IMR-90 (cell line): ENCODE data around the gene ATG7. TPM values are rescaled to one million over a fixed set of nuclear protein-coding genes. Genes with fewer than 3 reads are reported as not detected.

Experiments
- ATAC-seq: fragments of 200-7000 bp; cut with Tn5 transposase; 2 replicates; pipeline ENCODE4 v1.9.1; 2020; ENCODE audit warnings: low read depth, mild to moderate bottlenecking, moderate library complexity
- BruUV-seq: library from RNA; stranded (reverse); fragments of 400-500 nt; replicated peaks from 2 replicates; lab custom pipeline; 2021; lab: Mats Ljungman, UMichigan
- CTCF ChIA-PET: fragments of 300-600 bp; formaldehyde crosslinking; extraction: SDS; loops from one replicate; lab custom pipeline; 2021; ENCODE audit warnings: antibody characterized with exemption; lab: Yijun Ruan, JAX
- POLR2A ChIA-PET: fragments of 300-600 bp; sonication (Branson Sonifier 250); formaldehyde crosslinking; loops from one replicate; lab custom pipeline; 2022; ENCODE audit warnings: antibody characterized with exemption; ENCODE audit not compliant: unreplicated experiment; lab: Charles Lee
- DNase-seq: peaks from one replicate; pipeline ENCODE4 v3.0.0; 2013
- H2AFZ ChIP-seq: replicated peaks from 2 replicates; pipeline ENCODE3; 2013; ENCODE audit warnings: low read length, mild to moderate bottlenecking; ENCODE audit not compliant: poor library complexity
- H2AK5ac ChIP-seq: 2 replicates; pipeline ENCODE4 v1.6.1; 2013; ENCODE audit warnings: low read depth, low read length, inconsistent platforms
- H2AK9ac ChIP-seq: replicated peaks from 2 replicates; pipeline ENCODE3; 2013; ENCODE audit warnings: mild to moderate bottlenecking, low read depth, low read length, moderate library complexity; ENCODE audit not compliant: poor library complexity
- H2BK120ac ChIP-seq: 2 replicates; pipeline ENCODE4 v1.6.1; 2013; ENCODE audit warnings: low read depth, low read length, inconsistent platforms
- H2BK15ac ChIP-seq: 3 replicates; pipeline ENCODE4 v1.6.1; 2013; ENCODE audit warnings: low read depth, low read length, inconsistent platforms
- H2BK20ac ChIP-seq: 2 replicates; pipeline ENCODE4 v1.6.1; 2013; ENCODE audit warnings: low read depth, mild to moderate bottlenecking, inconsistent platforms, low read length, moderate library complexity
- H2BK5ac ChIP-seq: 2 replicates; pipeline ENCODE4 v1.6.1; 2013; ENCODE audit warnings: mild to moderate bottlenecking, low read depth, low read length, inconsistent platforms; ENCODE audit not compliant: poor library complexity, severe bottlenecking
- H3K14ac ChIP-seq: replicated peaks from 2 replicates; pipeline ENCODE4 v1.6.1; 2013; ENCODE audit warnings: low read depth, low read length, inconsistent platforms
- H3K18ac ChIP-seq: 2 replicates; pipeline ENCODE4 v1.6.1; 2013; ENCODE audit warnings: low read depth, low read length, control low read depth
- H3K23ac ChIP-seq: 2 replicates; pipeline ENCODE4 v1.6.1; 2013; ENCODE audit warnings: low read depth, low read length, inconsistent platforms
- H3K27ac ChIP-seq: 2 replicates; pipeline ENCODE4 v1.5.1; 2013; ENCODE audit warnings: mild to moderate bottlenecking, control low read depth, low read length; ENCODE audit not compliant: insufficient read depth
- H3K27me3 ChIP-seq: 2 replicates; pipeline ENCODE4 v1.6.1; 2013; ENCODE audit warnings: low read length; ENCODE audit not compliant: control insufficient read depth, insufficient read depth
- H3K36me3 ChIP-seq: 2 replicates; pipeline ENCODE4 v1.6.1; 2013; ENCODE audit warnings: low read length, mixed read lengths; ENCODE audit not compliant: control insufficient read depth, insufficient read depth
- H3K4ac ChIP-seq: 2 replicates; pipeline ENCODE4 v1.6.1; 2013; ENCODE audit warnings: low read depth, low read length, inconsistent platforms
- H3K4me1 ChIP-seq: 2 replicates; pipeline ENCODE4 v1.6.1; 2013; ENCODE audit warnings: low read length, mixed read lengths; ENCODE audit not compliant: control insufficient read depth, insufficient read depth
- H3K4me2 ChIP-seq: 2 replicates; pipeline ENCODE4 v1.6.1; 2013; ENCODE audit warnings: low read depth, mild to moderate bottlenecking, control low read depth, low read length, moderate library complexity
- H3K4me3 ChIP-seq: 2 replicates; pipeline ENCODE4 v1.5.1; 2013; ENCODE audit warnings: low read depth, mild to moderate bottlenecking, control low read depth, low read length, moderate library complexity; ENCODE audit not compliant: insufficient read depth
- H3K56ac ChIP-seq: 2 replicates; pipeline ENCODE4 v1.6.1; 2013; ENCODE audit warnings: low read length, inconsistent platforms; ENCODE audit not compliant: insufficient read depth; ENCODE audit errors: extremely low read depth
- H3K79me1 ChIP-seq, 2 experiments: 2 replicates each; pipeline ENCODE4 v1.6.1; 2013; ENCODE audit warnings: low read length in 2 of 2, inconsistent platforms in 1 of 2, low read depth in 1 of 2
- H3K9ac ChIP-seq: 2 replicates; pipeline ENCODE4 v1.6.1; 2013; ENCODE audit warnings: low read depth, low read length, control low read depth
- H3K9me1 ChIP-seq: 2 replicates; pipeline ENCODE4 v1.6.1; 2013; ENCODE audit warnings: low read length, inconsistent platforms; ENCODE audit not compliant: insufficient read depth
- H3K9me3 ChIP-seq: 2 replicates; pipeline ENCODE4 v1.6.1; 2013; ENCODE audit warnings: low read length; ENCODE audit not compliant: control insufficient read depth, insufficient read depth
- H4K20me1 ChIP-seq: 2 replicates; pipeline ENCODE4 v1.6.1; 2013; ENCODE audit warnings: low read length, inconsistent platforms; ENCODE audit not compliant: insufficient read depth
- H4K5ac ChIP-seq: 2 replicates; pipeline ENCODE4 v1.6.1; 2013; ENCODE audit warnings: mild to moderate bottlenecking, low read depth, low read length, control low read depth
- H4K8ac ChIP-seq, 2 experiments: 2 replicates each; pipeline ENCODE4 v1.6.1; 2013; ENCODE audit warnings: low read depth in 2 of 2, low read length in 2 of 2, control low read depth in 1 of 2, inconsistent platforms in 1 of 2
- H4K91ac ChIP-seq: 2 replicates; pipeline ENCODE4 v1.6.1; 2013; ENCODE audit warnings: low read depth, low read length, inconsistent platforms; ENCODE audit not compliant: insufficient read depth
- CEBPB ChIP-seq: IDR thresholded peaks from 2 replicates; pipeline ENCODE4 v1.6.1; 2012; ENCODE audit warnings: low read depth, low read length, improper control_type of control experiment
- CHD1 ChIP-seq: IDR thresholded peaks from 2 replicates; pipeline ENCODE4 v1.6.1; 2012; ENCODE audit warnings: low read depth, low read length, improper control_type of control experiment
- RAD21 ChIP-seq: IDR thresholded peaks from 2 replicates; pipeline ENCODE4 v1.6.1; 2012; ENCODE audit warnings: low read length, improper control_type of control experiment
- RCOR1 ChIP-seq: IDR thresholded peaks from 2 replicates; pipeline ENCODE4 v1.6.1; 2012; ENCODE audit warnings: mild to moderate bottlenecking, low read length, improper control_type of control experiment; ENCODE audit not compliant: insufficient replicate concordance
- WGBS, 2 experiments: methylation state at CpG; one replicate each; pipeline versions ENCODE4 v1.1.5 to v1.1.7; 2013; ENCODE audit warnings: missing lambda C conversion rate in 2 of 2; ENCODE audit not compliant: insufficient read length in 1 of 2; ENCODE audit errors: extremely low coverage in 2 of 2; 5-methylcytosine and 5-hydroxymethylcytosine counted together
- dilution Hi-C: fragments of 300-500 bp; cut with HindIII; formaldehyde crosslinking; loops from one replicate; pipeline ENCODE4 v1.14.3; 2018; ENCODE audit warnings: low sequenced_read_pairs; ENCODE audit not compliant: unreplicated experiment
- in situ Hi-C: fragments of 300-500 bp; cut with MboI; formaldehyde crosslinking; loops from 3 replicates; pipeline ENCODE4 v1.14.3; 2019; ENCODE audit warnings: low sequenced_read_pairs, inconsistent platforms, mixed read lengths
- intact Hi-C: fragments of 100-400 bp; cut with micrococcal nuclease; formaldehyde crosslinking; loops from 2 replicates; pipeline ENCODE4 v1.10.0; 2022
- polyA plus RNA-seq, 3 experiments: library from polyadenylated mRNA; depleted of rRNA; stranded (reverse); fragments of >200 nt; gene quantifications; 2 replicates each; pipeline ENCODE4 v1.2.3, GENCODE V29; 2012; ENCODE audit warnings: low replicate concordance in 1 of 3
- total RNA-seq: library from RNA; depleted of rRNA; stranded (reverse); fragments of >200 nt; gene quantifications from 2 replicates; pipeline ENCODE4 v1.2.3, GENCODE V29; 2012

Gene ATG7
- total and polyA plus RNA-seq, 2 of the 4 experiments (the other 2 are of a cell fraction): 15.6 to 51.4 TPM

DNA sequence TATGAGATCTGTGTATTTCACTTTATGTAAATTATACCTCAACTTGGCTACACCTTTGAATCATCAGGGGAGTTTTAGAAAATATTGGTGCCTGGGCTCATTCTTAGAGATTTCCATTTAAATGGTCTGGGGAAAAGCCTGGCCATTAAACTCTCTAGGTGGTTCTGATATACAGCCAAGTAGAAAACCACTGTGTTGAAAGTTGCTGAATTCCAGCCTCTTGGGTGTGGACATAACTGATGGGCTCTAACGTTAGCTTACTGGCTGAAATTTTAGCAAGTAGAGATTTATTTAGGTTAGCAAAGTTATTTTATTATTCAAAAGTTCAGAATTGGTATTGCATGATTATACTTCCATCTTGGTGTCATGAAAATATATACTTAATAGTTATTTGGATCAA lies 84.1 kb downstream of the ATG7 start:
- Histone ChIP-seq H3K56ac (no peak overlapping the region), H3K27me3 (no peaks in the 10 kb centered on the region), H3K4ac (no peak overlapping the region), H2BK20ac (no peak overlapping the region), H3K9me1 (peaks cover 9% of the 10 kb centered on the region), H3K23ac (no peak overlapping the region), H3K18ac (no peak overlapping the region), H3K27ac (no peak overlapping the region), H2AK9ac (no peak overlapping the region), H3K4me1 (peaks cover 2% of the 10 kb centered on the region; the same call in 1 of the 2 replicates), H3K9me3 (no peaks in the 10 kb centered on the region), H3K9ac (no peak overlapping the region), H2BK15ac (no peak overlapping the region), H2AFZ (no peak overlapping the region), H3K4me2 (no peak overlapping the region), H4K8ac (no peak overlapping the region), H4K91ac (no peak overlapping the region), H2BK5ac (no peak overlapping the region), H3K79me1 (peaks cover 10 to 23% of the 10 kb centered on the region in 2 experiments), H2BK120ac (no peak overlapping the region), H3K14ac (no peak overlapping the region), H3K4me3 (no peak overlapping the region), H2AK5ac (no peak overlapping the region), H4K20me1 (no peaks in the 10 kb centered on the region), H3K36me3 (peaks cover 14% of the 10 kb centered on the region), H4K5ac (no peak overlapping the region)
- no CpG with 5 or more reads among the region's 1 CpG for WGBS, 2 experiments
- in situ Hi-C loops: no loop called here
- DNase-seq (no peak), ATAC-seq (no peak)
- intact Hi-C loops: no loop called here
- POLR2A ChIA-PET: no interaction called here
- CTCF ChIA-PET: interaction anchor here (0.6 kb wide), 1 partner anchor 32 kb away, joined by 3 read pairs; no protein-coding TSS in a partner anchor
- no TSS peak for BruUV-seq
- dilution Hi-C loops: no loop called here
- no peak for TF ChIP-seq CHD1
- no peak for TF ChIP-seq CEBPB
- no peak for TF ChIP-seq RAD21
- TF ChIP-seq RCOR1: no peak
